Cardiac muscle cell (in vitro differentiated cells and primary cell): Measurements from ENCODE around the gene LRRC14B. TPM values are rescaled to one million over a fixed set of nuclear protein-coding genes. Genes with fewer than 3 reads are reported as not detected.

Experiments
- DNase-seq, 2 donors: peaks; one replicate each; pipeline versions ENCODE4 v3.0.0 to v3.0.0-alpha.2; 2010 to 2017; ENCODE audit warnings: low read depth in 1 of 2, low spot score in 1 of 2
- H3K27ac ChIP-seq: fragments of 200-600 bp; sonication (generic); 2 replicates; pipeline ENCODE4 v1.5.1; 2016
- H3K27me3 ChIP-seq: fragments of 200-600 bp; sonication (generic); 2 replicates; pipeline ENCODE4 v1.6.0; 2016; ENCODE audit warnings: control low read depth
- H3K36me3 ChIP-seq: fragments of 200-600 bp; sonication (generic); 2 replicates; pipeline ENCODE4 v1.5.1; 2016; ENCODE audit warnings: control low read depth
- H3K4me1 ChIP-seq: fragments of 200-600 bp; sonication (generic); 2 replicates; pipeline ENCODE4 v1.8.1; 2017; ENCODE audit warnings: low read depth, mild to moderate bottlenecking, mixed run types
- H3K4me3 ChIP-seq: fragments of 200-600 bp; sonication (generic); 2 replicates; pipeline ENCODE4 v1.5.1; 2016; ENCODE audit warnings: mild to moderate bottlenecking
- H3K9me3 ChIP-seq: fragments of 200-600 bp; sonication (generic); 2 replicates; pipeline ENCODE4 v1.5.1; 2017; ENCODE audit warnings: low read depth, mild to moderate bottlenecking, control low read depth
- CTCF ChIP-seq: IDR thresholded peaks from 2 replicates; pipeline ENCODE4 v1.5.1; 2012; ENCODE audit warnings: low read depth, mild to moderate bottlenecking, low read length
- polyA plus RNA-seq: library from polyadenylated mRNA; unstranded; fragments of >200 nt; fragmentation: Nextera tagmentation; extraction: Ambion mirVana; gene quantifications from 2 replicates; pipeline ENCODE4 v1.2.1, GENCODE V29; 2016
- total RNA-seq: library from RNA; depleted of rRNA; stranded (reverse); fragments of >200 nt; gene quantifications from 2 replicates; pipeline ENCODE4 v1.2.3, GENCODE V29; 2016

LRRC14B gene
- total and polyA plus RNA-seq, 2 experiments from 2014 or later = 2.7 to 3.6 TPM

DNA sequence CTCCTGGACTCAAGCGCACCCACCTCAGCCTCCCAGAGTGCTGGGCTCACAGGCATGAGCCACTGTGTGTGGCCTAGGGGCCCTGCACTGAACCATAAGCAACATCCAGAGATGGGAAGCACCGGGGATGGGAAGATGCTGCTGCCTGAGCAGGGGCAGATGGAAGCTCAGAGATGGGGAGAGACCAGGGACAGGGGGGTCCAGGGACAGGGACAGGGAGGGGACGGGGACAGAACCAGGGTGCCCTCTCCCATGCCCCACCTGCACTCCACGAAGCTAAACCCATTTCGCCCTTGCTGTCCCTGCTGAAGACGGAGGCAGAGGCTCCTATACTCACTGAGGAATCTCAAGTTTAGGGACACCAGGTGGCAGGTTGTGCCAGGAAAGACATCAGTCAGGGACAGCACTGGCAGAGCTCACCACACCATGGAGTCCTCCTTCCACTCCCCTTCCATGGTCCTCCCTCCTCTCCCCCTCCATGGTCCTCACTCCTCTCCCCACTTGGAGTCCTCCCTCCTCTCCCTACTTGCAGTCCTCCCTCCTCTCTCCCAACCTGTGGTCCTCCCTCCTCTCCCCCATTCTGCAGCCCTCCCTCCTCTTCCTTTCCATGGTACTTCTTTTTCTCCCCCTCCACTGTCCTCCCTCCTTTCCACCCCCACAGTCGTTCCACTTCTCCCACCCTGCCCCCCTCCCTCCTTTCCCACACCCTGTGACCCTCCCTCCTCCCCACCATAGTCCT, 45.5 kb upstream of the LRRC14B start:
- DNase-seq = no peak
- Histone ChIP-seq H3K4me3 (no peak overlapping the region), H3K27ac (no peak overlapping the region), H3K27me3 (no peaks in the 10 kb centered on the region), H3K36me3 (no peaks in the 10 kb centered on the region), H3K4me1 (no peaks in the 10 kb centered on the region), H3K9me3 (no peaks in the 10 kb centered on the region)
- no peak for TF ChIP-seq CTCF

GRCh38 chr5:147751-148150, 43.5 kb upstream of the LRRC14B start:
- no peaks in the 10 kb centered on the region for H3K36me3 ChIP-seq
- no peak for DNase-seq
- H3K4me1 ChIP-seq = no peaks in the 10 kb centered on the region
- H3K27me3 ChIP-seq = no peaks in the 10 kb centered on the region
- no peaks in the 10 kb centered on the region for H3K9me3 ChIP-seq
- no peak overlapping the region for H3K4me3 ChIP-seq
- no peak overlapping the region for H3K27ac ChIP-seq
- TF ChIP-seq CTCF = no peak

GRCh38 chr5:149745-150485, 41.4 kb upstream of the LRRC14B start:
- H3K36me3 ChIP-seq = no peaks in the 10 kb centered on the region
- no peaks in the 10 kb centered on the region for H3K27me3 ChIP-seq
- H3K4me1 ChIP-seq = no peaks in the 10 kb centered on the region
- no peaks in the 10 kb centered on the region for H3K9me3 ChIP-seq
- no peak overlapping the region for H3K27ac ChIP-seq
- DNase-seq = peak in 1 of 2 donors; percentile 25
- TF ChIP-seq CTCF = no peak
- H3K4me3 ChIP-seq = no peak overlapping the region

DNA sequence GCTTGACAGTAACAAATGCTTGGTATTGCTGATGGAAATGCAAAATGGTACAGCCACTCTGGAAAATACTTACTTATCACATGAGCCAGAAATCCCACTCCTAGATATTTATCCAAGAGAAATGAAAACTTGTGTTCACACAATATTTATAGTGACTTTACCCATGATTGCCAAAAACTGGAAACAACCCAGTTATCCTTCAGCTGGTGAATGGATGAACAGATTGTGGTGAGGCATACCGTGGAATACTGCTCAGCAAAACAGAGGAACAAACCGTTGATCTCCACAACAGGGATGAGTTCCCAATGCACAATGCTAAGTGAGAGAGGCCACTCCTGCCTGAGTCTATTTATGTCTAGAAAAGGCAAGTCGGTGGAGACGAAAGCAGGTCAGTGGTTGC, 40.5 kb upstream of the LRRC14B start:
- Histone ChIP-seq H3K9me3 (no peaks in the 10 kb centered on the region), H3K27ac (no peak overlapping the region), H3K36me3 (peaks cover 3% of the 10 kb centered on the region), H3K27me3 (no peaks in the 10 kb centered on the region), H3K4me1 (no peaks in the 10 kb centered on the region), H3K4me3 (no peak overlapping the region)
- no peak for DNase-seq
- no peak for TF ChIP-seq CTCF

GRCh38 chr5:152077-152476, 39.2 kb upstream of the LRRC14B start:
- Histone ChIP-seq H3K27ac (no peak overlapping the region), H3K4me3 (no peak overlapping the region), H3K9me3 (no peaks in the 10 kb centered on the region), H3K4me1 (no peaks in the 10 kb centered on the region), H3K27me3 (no peaks in the 10 kb centered on the region), H3K36me3 (peaks cover 3% of the 10 kb centered on the region)
- no peak for TF ChIP-seq CTCF
- no peak for DNase-seq
